Measurements from ENCODE around the gene RNF182.
"Not testable (repeated sequence)": the region's sequence is repeated elsewhere in the genome, so short reads cannot be mapped to it uniquely, and the experiment has no call there.

Gene RNF182

GRCh38 chr6:13952101-13952500 is 27.3 kb downstream of the RNF182 start:
- TF ChIP-seq FOXK2 (IDR thresholded peaks at IDR 0.05) = no peak
- DNase-seq (ENCODE audit: extremely low spot score) = no peak
- ChIA-PET CTCF (no interaction called here), POLR2A (no interaction called here)

DNA sequence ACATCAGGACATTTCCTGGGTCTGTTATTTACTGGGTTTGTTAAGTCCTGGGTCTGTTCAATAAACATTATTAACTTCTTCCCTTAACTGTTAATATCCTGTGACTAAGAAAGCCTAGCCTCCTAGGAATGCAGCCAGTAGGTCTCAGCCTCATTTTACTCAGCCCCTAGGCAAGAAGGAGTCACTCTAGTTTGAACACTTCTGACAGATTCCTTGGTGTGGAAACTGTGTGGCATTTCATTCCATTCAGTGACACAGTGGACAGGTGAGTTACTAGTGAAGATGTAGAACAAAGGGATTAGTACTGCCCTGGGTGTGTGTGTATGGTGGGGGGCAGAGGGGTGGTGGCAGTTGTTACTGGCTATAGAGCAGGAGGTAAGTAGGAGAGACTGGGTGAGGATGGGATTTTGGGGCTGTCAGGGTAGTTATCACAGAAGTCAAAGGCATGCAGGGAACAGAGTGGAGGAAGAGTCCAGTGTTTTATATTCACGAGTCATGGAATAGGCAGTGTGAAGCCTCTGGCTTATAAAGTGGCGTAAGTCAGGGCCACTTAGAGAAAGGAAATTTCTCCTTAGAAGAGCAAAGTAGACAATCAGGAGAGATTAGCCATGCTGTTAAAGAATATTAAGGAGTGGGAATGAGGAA is 28.4 kb downstream of the RNF182 start:
- no peak for DNase-seq (ENCODE audit: extremely low spot score)
- TF ChIP-seq LEF1 (IDR thresholded peaks at IDR 0.05; ENCODE audit: borderline replicate concordance) (no peak), BHLHE40 (IDR thresholded peaks at IDR 0.05; ENCODE audit: borderline replicate concordance) (no peak)
- ChIA-PET POLR2A (no interaction called here), CTCF (no interaction called here)

- TF ChIP-seq ZNF384 (IDR thresholded peaks at IDR 0.05) (no peak), ELF4 (IDR thresholded peaks at IDR 0.05) (no peak), HDGF (IDR thresholded peaks at IDR 0.05; ENCODE audit: borderline replicate concordance) (no peak), CTBP1 (IDR thresholded peaks at IDR 0.05; ENCODE audit: borderline replicate concordance) (no peak), BHLHE40 (IDR thresholded peaks at IDR 0.05; ENCODE audit: borderline replicate concordance) (no peak), SUZ12 (IDR thresholded peaks at IDR 0.05) (no peak), ARNT (IDR thresholded peaks at IDR 0.05) (no peak), L3MBTL2 (conservative IDR thresholded peaks at IDR 0.05) (no peak), SP1 (IDR thresholded peaks at IDR 0.05) (no peak), TARDBP (IDR thresholded peaks at IDR 0.05) (no peak), NFRKB (IDR thresholded peaks at IDR 0.05) (no peak)
- TF ChIP-seq, protein P1, sequence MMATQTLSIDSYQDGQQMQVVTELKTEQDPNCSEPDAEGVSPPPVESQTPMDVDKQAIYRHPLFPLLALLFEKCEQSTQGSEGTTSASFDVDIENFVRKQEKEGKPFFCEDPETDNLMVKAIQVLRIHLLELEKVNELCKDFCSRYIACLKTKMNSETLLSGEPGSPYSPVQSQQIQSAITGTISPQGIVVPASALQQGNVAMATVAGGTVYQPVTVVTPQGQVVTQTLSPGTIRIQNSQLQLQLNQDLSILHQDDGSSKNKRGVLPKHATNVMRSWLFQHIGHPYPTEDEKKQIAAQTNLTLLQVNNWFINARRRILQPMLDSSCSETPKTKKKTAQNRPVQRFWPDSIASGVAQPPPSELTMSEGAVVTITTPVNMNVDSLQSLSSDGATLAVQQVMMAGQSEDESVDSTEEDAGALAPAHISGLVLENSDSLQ (IDR thresholded peaks at IDR 0.05) = no peak
- ChIA-PET CTCF (no interaction called here), POLR2A (no interaction called here)
- DNase-seq (ENCODE audit: extremely low spot score) = no peak
Observed at GRCh38 chr6:13965582-13966127, 40.9 kb downstream of the RNF182 start.

DNA sequence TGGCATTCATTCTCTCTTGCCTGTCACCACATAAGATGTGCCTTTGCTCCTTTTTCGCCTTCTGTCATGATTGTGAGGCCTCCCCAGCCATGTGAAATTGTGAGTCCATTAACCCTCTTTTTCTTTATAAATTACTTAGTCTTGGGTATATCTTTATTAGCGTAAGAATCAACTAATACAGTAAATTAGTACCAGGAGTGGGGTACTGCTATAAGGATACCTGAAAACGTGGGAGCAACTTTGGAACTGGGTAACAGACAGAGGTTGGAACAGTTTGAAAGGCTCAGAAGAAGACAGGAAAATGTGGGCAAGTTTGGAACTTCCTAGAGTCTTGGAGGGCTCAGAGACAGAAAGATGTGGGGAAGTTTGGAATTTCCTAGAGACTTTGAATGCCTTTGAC is 46.6 kb downstream of the RNF182 start:
- CTCF ChIA-PET = no interaction called here

DNA sequence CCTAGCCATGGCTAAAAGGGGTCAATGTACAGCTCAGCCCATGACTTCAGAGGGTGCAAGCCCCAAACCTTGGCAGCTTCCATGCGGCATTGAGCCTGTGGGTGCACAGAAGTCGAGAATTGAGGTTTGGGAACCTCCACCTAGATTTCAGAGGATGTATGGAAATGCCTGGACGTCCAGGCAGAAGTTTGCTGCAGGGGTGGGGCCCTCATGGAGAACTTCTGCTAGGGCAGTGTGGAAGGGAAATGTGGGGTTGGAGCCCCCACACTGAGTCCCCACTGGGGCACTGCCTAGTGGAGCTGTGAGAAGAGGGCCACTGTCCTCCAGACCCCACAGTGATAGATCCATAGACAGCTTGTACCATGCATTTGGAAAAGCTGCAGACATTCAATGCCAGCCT is 47.9 kb downstream of the RNF182 start:
- DNase-seq (ENCODE audit: extremely low spot score); CTCF ChIA-PET: not testable (repeated sequence)
- POLR2A ChIA-PET = interaction anchor here (0.6 kb wide), 1 partner anchor 53 kb away, joined by 4 read pairs; no protein-coding TSS in a partner anchor

More for the DNA sequence above, 46.6 kb downstream of the RNF182 start:
- DNase-seq (ENCODE audit: extremely low spot score) = no peak
- POLR2A ChIA-PET = no interaction called here
- TF ChIP-seq CTBP1 (IDR thresholded peaks at IDR 0.05; ENCODE audit: borderline replicate concordance) (no peak), NFRKB (IDR thresholded peaks at IDR 0.05) (no peak), SP1 (IDR thresholded peaks at IDR 0.05) (no peak), SUZ12 (IDR thresholded peaks at IDR 0.05) (no peak), ARNT (IDR thresholded peaks at IDR 0.05) (no peak), FOXK2 (IDR thresholded peaks at IDR 0.05) (no peak), L3MBTL2 (conservative IDR thresholded peaks at IDR 0.05) (no peak), ELF4 (IDR thresholded peaks at IDR 0.05) (no peak), ZNF384 (IDR thresholded peaks at IDR 0.05) (no peak), LEF1 (IDR thresholded peaks at IDR 0.05; ENCODE audit: borderline replicate concordance) (no peak), BHLHE40 (IDR thresholded peaks at IDR 0.05; ENCODE audit: borderline replicate concordance) (no peak), TARDBP (IDR thresholded peaks at IDR 0.05) (no peak), FOXA1 (IDR thresholded peaks at IDR 0.05) (no peak), FOXM1 (IDR thresholded peaks at IDR 0.05; ENCODE audit: borderline replicate concordance) (no peak)
- TF ChIP-seq, protein P1 (IDR thresholded peaks at IDR 0.05) = no peak

DNA sequence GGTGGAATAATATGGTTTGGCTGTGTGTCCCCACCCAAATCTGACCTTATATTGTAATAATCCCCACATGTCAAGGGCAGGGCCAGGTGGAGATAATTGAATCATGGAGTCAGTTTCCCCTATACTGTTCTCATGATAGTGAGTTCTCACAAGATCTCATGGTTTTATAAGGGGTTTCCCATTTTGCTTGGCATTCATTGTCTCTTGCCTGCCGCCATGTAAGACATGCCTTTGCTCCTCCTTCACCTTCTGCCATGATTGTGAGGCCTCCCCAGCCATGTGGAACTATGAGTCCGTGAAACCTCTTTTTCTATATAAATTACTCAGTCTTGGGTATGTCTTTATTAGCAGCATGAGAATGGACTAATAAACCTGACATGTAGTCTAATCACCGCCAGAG is 48.7 kb downstream of the RNF182 start:
- CTCF ChIA-PET; DNase-seq (ENCODE audit: extremely low spot score); POLR2A ChIA-PET: not testable (repeated sequence)

DNA sequence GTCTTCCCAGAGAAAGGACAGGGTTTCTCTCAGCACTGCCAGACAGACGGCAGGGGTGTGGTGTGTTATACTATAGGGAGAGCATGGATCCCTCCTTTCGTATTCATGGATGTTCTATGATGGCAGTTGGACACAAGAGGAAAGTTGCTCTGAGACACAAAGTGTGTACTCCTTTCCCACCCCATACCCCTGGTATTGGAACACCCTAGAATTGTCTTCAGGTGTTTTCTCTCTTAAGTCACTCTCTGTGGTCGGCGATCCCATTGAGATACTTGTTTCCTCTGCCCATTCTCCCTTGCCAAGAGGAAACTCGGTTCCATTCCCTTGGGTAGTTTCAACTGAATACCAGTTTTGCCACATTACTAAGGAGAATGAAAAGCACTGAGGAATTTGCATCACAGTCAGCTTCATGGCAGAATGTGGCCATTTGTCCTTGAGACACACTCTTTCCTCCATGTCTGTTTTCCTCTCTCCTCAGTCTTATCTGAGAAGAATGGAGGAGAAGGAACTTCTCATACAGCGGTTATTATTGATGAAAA is 53.4 kb downstream of the RNF182 start:
- ChIA-PET CTCF (interaction anchor here (0.8 kb wide), 1 partner anchor 246 kb away, joined by 3 read pairs; no protein-coding TSS in a partner anchor), POLR2A (no interaction called here)
- DNase-seq (ENCODE audit: extremely low spot score) = no peak
- TF ChIP-seq FOXM1 (IDR thresholded peaks at IDR 0.05; ENCODE audit: borderline replicate concordance) = no peak
- no peak for TF ChIP-seq TARDBP (IDR thresholded peaks at IDR 0.05)
- TF ChIP-seq ELF4 (IDR thresholded peaks at IDR 0.05) = no peak
- TF ChIP-seq LEF1 (IDR thresholded peaks at IDR 0.05; ENCODE audit: borderline replicate concordance) = no peak
- no peak for TF ChIP-seq CTBP1 (IDR thresholded peaks at IDR 0.05; ENCODE audit: borderline replicate concordance)
- no peak for TF ChIP-seq FOXA1 (IDR thresholded peaks at IDR 0.05)
- TF ChIP-seq NFRKB (IDR thresholded peaks at IDR 0.05) = no peak
- TF ChIP-seq, protein P1 (IDR thresholded peaks at IDR 0.05) = no peak
- no peak for TF ChIP-seq SP1 (IDR thresholded peaks at IDR 0.05)
